ENCODE data around the gene PTPN14. TPM values are rescaled to one million over a fixed set of nuclear protein-coding genes. Genes with fewer than 3 reads are reported as not detected.
A peak's percentile ranks its signal among the peaks of the same experiment; 100 is the strongest.

PTPN14 gene
- total RNA-seq, 2 experiments from 2014 or later, result 0.20 to 0.28 TPM

- Mint-ChIP-seq H3K9me3 (peaks cover 2% of the 10 kb centered on the region), H3K27me3 (peaks cover 4% of the 10 kb centered on the region), H3K4me3 (no peak overlapping the region), H3K4me1 (peaks cover 29% of the 10 kb centered on the region), H3K27ac (no peak overlapping the region), H3K36me3 (ENCODE audit: low read depth) (peaks cover 2% of the 10 kb centered on the region)
- POLR2A ChIA-PET, result no interaction called here
- CTCF ChIA-PET, result interaction anchor here (0.7 kb wide), 1 partner anchor 90 kb away, joined by 3 read pairs; no protein-coding TSS in a partner anchor
- no peak for DNase-seq
Observed at GRCh38 chr1:214422137-214422671, 129.2 kb downstream of the PTPN14 start.

DNA sequence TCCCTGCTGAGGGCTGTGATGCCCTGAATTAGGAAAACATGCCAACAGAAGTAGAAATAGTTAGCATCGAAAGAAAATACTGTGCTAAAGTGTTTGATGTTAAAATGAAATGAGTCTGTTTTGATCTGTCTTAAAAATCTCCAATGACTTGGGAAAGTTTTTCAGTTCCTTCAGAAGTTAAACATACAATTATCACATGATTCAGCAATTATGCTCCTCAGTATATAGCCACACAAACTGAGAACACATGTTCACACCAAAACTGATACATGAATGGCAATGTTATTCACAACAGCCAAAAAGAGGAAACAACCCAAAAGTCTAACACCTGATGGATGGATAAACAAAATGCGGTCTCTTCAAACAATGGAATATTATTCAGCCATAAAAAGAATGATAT is 130.6 kb downstream of the PTPN14 start:
- Mint-ChIP-seq H3K9me3 (peaks cover 2% of the 10 kb centered on the region), H3K4me1 (peaks cover 21% of the 10 kb centered on the region), H3K27ac (no peak overlapping the region), H3K27me3 (peaks cover 4% of the 10 kb centered on the region), H3K36me3 (ENCODE audit: low read depth) (peaks cover 2% of the 10 kb centered on the region), H3K4me3 (no peak overlapping the region)
- CTCF ChIA-PET, result no interaction called here
- POLR2A ChIA-PET, result no interaction called here
- no peak for DNase-seq

DNA sequence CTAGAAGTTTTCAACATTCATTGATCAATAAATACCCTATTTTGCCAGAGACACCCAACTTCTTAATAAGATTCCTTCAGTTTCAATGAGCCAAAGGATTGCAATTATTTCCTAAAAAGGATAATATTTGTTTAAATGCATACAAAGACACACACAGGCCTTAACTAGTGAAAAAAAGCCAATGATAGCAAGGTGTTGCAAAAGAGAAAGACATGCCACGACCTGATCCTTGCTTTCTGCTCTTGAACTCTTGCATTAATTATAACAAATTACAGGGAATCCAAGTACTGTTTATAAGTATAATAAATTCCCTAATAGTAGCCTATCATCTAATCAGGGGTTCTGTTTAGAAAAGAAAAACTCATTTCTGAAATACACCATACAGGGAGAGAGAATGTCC is 131.1 kb downstream of the PTPN14 start:
- Mint-ChIP-seq H3K36me3 (ENCODE audit: low read depth) (peaks cover 2% of the 10 kb centered on the region), H3K9me3 (peaks cover 2% of the 10 kb centered on the region), H3K4me3 (no peak overlapping the region), H3K4me1 (peaks cover 20% of the 10 kb centered on the region), H3K27me3 (peaks cover 4% of the 10 kb centered on the region), H3K27ac (no peak overlapping the region)
- ChIA-PET CTCF (no interaction called here), POLR2A (no interaction called here)
- DNase-seq, result no peak

DNA sequence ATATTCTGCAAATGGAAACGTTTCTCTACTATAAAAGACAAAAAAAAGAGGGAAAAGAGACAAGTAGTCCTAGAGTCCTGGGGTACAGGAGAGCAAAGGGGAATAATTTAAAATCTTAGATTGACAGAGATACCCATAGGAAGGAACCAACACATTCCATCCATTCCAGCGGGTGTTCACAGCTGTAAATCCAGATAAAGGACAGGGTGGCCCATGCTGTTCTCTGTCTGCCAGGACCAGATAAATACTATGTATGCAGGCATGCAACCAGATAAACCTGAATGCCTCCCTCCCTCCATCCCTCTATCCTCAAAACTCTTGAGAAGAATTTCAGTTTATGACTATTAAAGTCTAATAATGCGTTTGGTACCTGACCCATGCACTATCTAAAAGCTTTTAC is 131.8 kb downstream of the PTPN14 start:
- CTCF ChIA-PET, result no interaction called here
- no peak for DNase-seq
- H3K27me3 Mint-ChIP-seq, result peaks cover 4% of the 10 kb centered on the region
- POLR2A ChIA-PET, result no interaction called here
- peaks cover 2% of the 10 kb centered on the region for H3K9me3 Mint-ChIP-seq
- H3K4me3 Mint-ChIP-seq, result no peak overlapping the region
- H3K4me1 Mint-ChIP-seq, result peaks cover 24% of the 10 kb centered on the region
- no peak overlapping the region for H3K27ac Mint-ChIP-seq
- peaks cover 2% of the 10 kb centered on the region for H3K36me3 Mint-ChIP-seq (ENCODE audit: low read depth)

DNA sequence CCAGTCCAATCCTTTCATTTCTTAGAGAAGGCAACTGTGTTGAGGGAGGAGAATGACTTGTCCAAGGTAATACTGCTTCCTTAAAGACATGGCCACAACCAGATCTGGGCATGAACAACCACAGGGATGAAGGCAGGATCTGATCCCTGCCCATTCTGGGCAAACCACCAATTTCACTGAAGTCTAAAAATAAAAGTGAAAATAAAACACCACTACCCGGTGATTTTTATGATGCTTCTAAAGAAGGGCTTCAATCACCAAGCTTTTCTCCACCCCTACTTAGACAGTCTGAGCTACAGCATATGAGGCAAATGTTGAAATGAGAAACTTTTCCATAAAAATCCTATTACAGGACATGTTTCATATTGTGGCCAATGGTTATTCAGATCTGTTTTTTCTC is 133.0 kb downstream of the PTPN14 start:
- CTCF ChIA-PET, result no interaction called here
- Mint-ChIP-seq H3K4me1 (peaks cover 24% of the 10 kb centered on the region), H3K27me3 (peaks cover 4% of the 10 kb centered on the region), H3K4me3 (no peak overlapping the region), H3K36me3 (ENCODE audit: low read depth) (peaks cover 2% of the 10 kb centered on the region), H3K27ac (peak overlapping the region; percentile 44), H3K9me3 (peaks cover 2% of the 10 kb centered on the region)
- DNase-seq, result no peak
- POLR2A ChIA-PET, result interaction anchor here (1.3 kb wide), 1 partner anchor 9 kb away, joined by 7 read pairs; no protein-coding TSS in a partner anchor

GRCh38 chr1:214417545-214418210 is 133.7 kb downstream of the PTPN14 start:
- CTCF ChIA-PET, result no interaction called here
- Mint-ChIP-seq H3K36me3 (ENCODE audit: low read depth) (peaks cover 2% of the 10 kb centered on the region), H3K9me3 (peaks cover 2% of the 10 kb centered on the region), H3K27ac (no peak overlapping the region), H3K4me1 (peaks cover 24% of the 10 kb centered on the region), H3K4me3 (no peak overlapping the region), H3K27me3 (peaks cover 4% of the 10 kb centered on the region)
- DNase-seq, result no peak
- POLR2A ChIA-PET, result interaction anchor here (1.3 kb wide), 1 partner anchor 10 kb away, joined by 7 read pairs; no protein-coding TSS in a partner anchor

GRCh38 chr1:214416858-214417257 is 134.5 kb downstream of the PTPN14 start:
- no peak for DNase-seq
- POLR2A ChIA-PET, result no interaction called here
- no peaks in the 10 kb centered on the region for H3K36me3 Mint-ChIP-seq (ENCODE audit: low read depth)
- CTCF ChIA-PET, result no interaction called here
- H3K9me3 Mint-ChIP-seq, result peaks cover 2% of the 10 kb centered on the region
- H3K4me1 Mint-ChIP-seq, result peaks cover 24% of the 10 kb centered on the region
- H3K27ac Mint-ChIP-seq, result no peak overlapping the region
- peaks cover 4% of the 10 kb centered on the region for H3K27me3 Mint-ChIP-seq
- H3K4me3 Mint-ChIP-seq, result no peak overlapping the region

DNA sequence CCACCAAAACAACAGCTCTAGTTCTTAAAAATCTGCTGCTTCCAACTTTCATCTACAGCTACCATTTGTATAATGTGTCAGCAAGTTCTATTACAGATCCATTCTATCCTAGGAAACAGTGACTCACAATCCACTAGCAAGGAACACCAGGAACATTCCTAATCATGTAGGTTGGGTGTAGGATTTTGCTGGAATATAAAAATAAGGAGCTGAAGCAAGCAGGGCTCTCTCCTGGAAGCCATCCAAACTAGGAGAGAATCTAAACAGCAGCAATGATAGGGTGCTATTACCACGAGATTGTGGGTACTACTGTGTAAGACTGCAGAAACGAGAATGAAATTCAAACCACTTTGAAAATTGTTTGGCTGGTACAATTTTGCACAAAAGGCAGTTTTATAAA is 135.0 kb downstream of the PTPN14 start:
- no peak for DNase-seq
- Mint-ChIP-seq H3K27ac (no peak overlapping the region), H3K27me3 (no peaks in the 10 kb centered on the region), H3K36me3 (ENCODE audit: low read depth) (no peaks in the 10 kb centered on the region), H3K9me3 (peaks cover 2% of the 10 kb centered on the region), H3K4me3 (no peak overlapping the region), H3K4me1 (peaks cover 24% of the 10 kb centered on the region)
- ChIA-PET CTCF (no interaction called here), POLR2A (no interaction called here)

DNA sequence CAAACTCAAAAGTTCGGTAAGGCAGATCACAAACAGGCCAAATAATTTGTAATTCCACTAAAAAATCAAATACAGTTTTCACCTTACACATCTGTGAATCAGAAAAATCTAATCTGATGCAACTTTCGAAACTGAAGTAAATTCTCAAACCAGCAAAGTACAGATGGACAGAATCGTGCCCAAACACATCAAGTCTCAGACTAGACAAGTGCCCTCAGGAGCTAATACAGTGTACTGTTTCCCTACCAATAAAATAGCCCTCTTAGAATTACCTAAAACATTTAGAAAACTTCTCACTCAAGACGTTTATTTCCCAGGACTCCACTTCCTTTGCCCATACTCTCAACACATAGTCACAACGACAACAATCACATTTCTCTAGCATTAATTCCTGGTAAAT is 136.3 kb downstream of the PTPN14 start:
- DNase-seq, result no peak
- ChIA-PET CTCF (no interaction called here), POLR2A (no interaction called here)
- Mint-ChIP-seq H3K9me3 (no peaks in the 10 kb centered on the region), H3K4me3 (no peak overlapping the region), H3K27me3 (no peaks in the 10 kb centered on the region), H3K27ac (no peak overlapping the region), H3K36me3 (ENCODE audit: low read depth) (no peaks in the 10 kb centered on the region), H3K4me1 (peaks cover 24% of the 10 kb centered on the region)

DNA sequence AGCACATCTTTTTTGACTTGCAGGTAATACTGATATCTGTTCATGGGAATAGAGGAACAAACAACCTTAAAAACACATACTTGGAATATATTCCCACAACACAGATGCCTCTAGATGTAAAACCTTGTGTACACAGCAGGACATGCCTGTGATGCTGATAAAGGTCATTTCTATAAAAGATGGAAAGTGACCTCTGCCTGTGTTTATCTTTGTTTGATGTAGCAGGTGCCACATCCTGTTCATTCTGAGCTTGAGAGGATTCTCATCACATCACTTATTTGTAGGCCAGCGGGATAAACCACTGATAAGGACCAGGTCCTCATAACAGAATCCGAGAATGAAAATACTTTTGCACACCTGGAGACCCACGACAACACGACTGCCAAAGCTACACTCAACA is 136.7 kb downstream of the PTPN14 start:
- H3K27me3 Mint-ChIP-seq, result no peaks in the 10 kb centered on the region
- H3K27ac Mint-ChIP-seq, result no peak overlapping the region
- H3K4me1 Mint-ChIP-seq, result peaks cover 24% of the 10 kb centered on the region
- H3K9me3 Mint-ChIP-seq, result no peaks in the 10 kb centered on the region
- ChIA-PET CTCF (interaction anchor here (1.0 kb wide), 1 partner anchor 172 kb away, joined by 3 read pairs; no protein-coding TSS in a partner anchor), POLR2A (no interaction called here)
- no peak for DNase-seq
- no peak overlapping the region for H3K4me3 Mint-ChIP-seq
- H3K36me3 Mint-ChIP-seq (ENCODE audit: low read depth), result no peaks in the 10 kb centered on the region

- no peaks in the 10 kb centered on the region for H3K9me3 Mint-ChIP-seq
- DNase-seq, result no peak
- H3K27ac Mint-ChIP-seq, result no peak overlapping the region
- ChIA-PET POLR2A (interaction anchor here (1.3 kb wide), 1 partner anchor 14 kb away, joined by 3 read pairs; no protein-coding TSS in a partner anchor), CTCF (no interaction called here)
- H3K27me3 Mint-ChIP-seq, result no peaks in the 10 kb centered on the region
- no peaks in the 10 kb centered on the region for H3K36me3 Mint-ChIP-seq (ENCODE audit: low read depth)
- H3K4me3 Mint-ChIP-seq, result no peak overlapping the region
- peaks cover 14% of the 10 kb centered on the region for H3K4me1 Mint-ChIP-seq
Observed at GRCh38 chr1:214413315-214413714, 138.1 kb downstream of the PTPN14 start.

DNA sequence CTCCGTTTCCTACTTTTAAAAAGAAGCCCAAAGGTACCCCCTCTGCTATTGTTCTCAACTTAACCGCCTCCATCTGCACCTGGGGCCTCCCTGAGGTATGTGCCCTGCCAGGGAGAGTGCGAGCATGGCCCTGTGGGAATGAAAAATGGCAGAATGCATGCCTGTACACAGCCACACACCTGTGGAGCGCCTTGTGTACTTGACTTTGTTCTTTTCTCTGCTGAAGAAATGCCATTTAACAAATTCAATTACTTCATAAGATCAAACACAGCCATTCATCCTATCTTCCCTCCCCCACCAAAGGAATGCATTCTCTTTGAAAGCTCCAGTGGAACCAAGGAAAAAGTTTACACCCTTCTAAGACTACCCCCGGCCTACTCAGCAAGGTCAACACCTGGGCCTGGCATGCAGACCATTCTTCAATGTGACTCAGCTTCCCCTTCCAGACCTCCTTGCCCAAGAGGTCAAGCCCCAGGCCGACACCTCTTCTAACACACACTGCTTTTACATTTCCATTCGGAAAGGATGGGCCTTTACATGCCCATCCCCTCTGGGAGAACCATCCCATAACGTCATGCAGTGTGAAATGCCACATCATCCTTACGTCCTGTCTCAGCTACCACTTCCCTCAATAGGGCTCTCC is 146.7 kb downstream of the PTPN14 start:
- ChIA-PET POLR2A (interaction anchor here (1.1 kb wide), 1 partner anchor 124 kb away, joined by 3 read pairs; the partner anchor contains the start of gene SMYD2), CTCF (interaction anchor here (1.0 to 1.3 kb wide), 3 partner anchors 18 to 73 kb away, joined by 3 to 4 read pairs (median 3); no protein-coding TSS in a partner anchor)
- H3K27me3 Mint-ChIP-seq, result no peaks in the 10 kb centered on the region
- H3K36me3 Mint-ChIP-seq (ENCODE audit: low read depth), result peaks cover 4% of the 10 kb centered on the region
- H3K4me3 Mint-ChIP-seq, result no peak overlapping the region
- H3K4me1 Mint-ChIP-seq, result peaks cover 34% of the 10 kb centered on the region
- DNase-seq, result no peak
- H3K27ac Mint-ChIP-seq, result peak overlapping the region; percentile 9
- peaks cover 3% of the 10 kb centered on the region for H3K9me3 Mint-ChIP-seq

DNA sequence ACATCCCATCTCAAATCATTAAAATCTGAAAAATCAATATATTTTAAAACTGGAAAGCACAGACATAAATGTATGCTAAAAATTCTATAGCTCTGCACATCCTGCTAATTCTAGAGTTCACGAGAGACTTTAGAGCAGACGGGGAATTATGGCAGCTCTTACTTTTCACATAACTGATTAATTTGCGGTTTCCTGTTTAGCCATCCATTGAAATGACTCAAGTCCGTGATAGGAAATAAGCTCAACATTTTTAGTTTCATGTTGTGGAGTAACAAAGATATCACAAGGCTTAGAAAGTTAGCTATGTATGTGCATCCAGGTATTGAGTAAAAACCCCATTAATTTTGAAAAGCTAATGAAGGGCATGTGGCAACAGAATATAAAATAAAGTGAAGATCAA is 147.2 kb downstream of the PTPN14 start:
- DNase-seq, result no peak
- H3K4me3 Mint-ChIP-seq, result no peak overlapping the region
- H3K27me3 Mint-ChIP-seq, result no peaks in the 10 kb centered on the region
- H3K9me3 Mint-ChIP-seq, result peaks cover 3% of the 10 kb centered on the region
- peaks cover 7% of the 10 kb centered on the region for H3K36me3 Mint-ChIP-seq (ENCODE audit: low read depth)
- POLR2A ChIA-PET, result interaction anchor here (1.1 kb wide), 1 partner anchor 124 kb away, joined by 3 read pairs; the partner anchor contains the start of gene SMYD2
- peak overlapping the region; percentile 9 for H3K27ac Mint-ChIP-seq
- peaks cover 39% of the 10 kb centered on the region for H3K4me1 Mint-ChIP-seq
- CTCF ChIA-PET, result interaction anchor here (1.0 to 1.3 kb wide), 3 partner anchors 17 to 72 kb away, joined by 3 to 4 read pairs (median 3); no protein-coding TSS in a partner anchor
